Mesendoderm (in vitro differentiated cells): ENCODE results near the gene GLIS1.

ENCODE experiments used
- DNase-seq: peaks from one replicate; pipeline ENCODE4 v3.0.0; 2013
- H2AK5ac ChIP-seq: 2 replicates; pipeline ENCODE4 v1.6.1; 2013; ENCODE audit warnings: low read length, inconsistent platforms
- H2BK120ac ChIP-seq: 2 replicates; pipeline ENCODE4 v1.6.1; 2013; ENCODE audit warnings: low read depth, mild to moderate bottlenecking, low read length, moderate library complexity, mixed read lengths
- H2BK15ac ChIP-seq: replicated peaks from 2 replicates; pipeline ENCODE4 v1.6.1; 2013; ENCODE audit warnings: low read depth, mild to moderate bottlenecking, moderate library complexity
- H2BK5ac ChIP-seq: 2 replicates; pipeline ENCODE4 v1.6.1; 2013; ENCODE audit warnings: low read length, inconsistent platforms
- H3K18ac ChIP-seq: 2 replicates; pipeline ENCODE4 v1.6.1; 2013; ENCODE audit warnings: mild to moderate bottlenecking, low read length, mixed read lengths
- H3K23ac ChIP-seq: one replicate; pipeline ENCODE4 v1.6.1; 2013; ENCODE audit warnings: low read length
- H3K27ac ChIP-seq: 2 replicates; pipeline ENCODE4 v1.5.1; 2013; ENCODE audit warnings: low read depth, mild to moderate bottlenecking, inconsistent platforms, low read length, moderate library complexity
- H3K27me3 ChIP-seq: 2 replicates; pipeline ENCODE4 v1.6.1; 2013; ENCODE audit warnings: low read length, control low read depth, mild to moderate bottlenecking, inconsistent platforms; ENCODE audit not compliant: insufficient read depth, poor library complexity
- H3K36me3 ChIP-seq: 2 replicates; pipeline ENCODE4 v1.6.1; 2013; ENCODE audit warnings: low read length, inconsistent platforms; ENCODE audit not compliant: control insufficient read depth, insufficient read depth
- H3K4ac ChIP-seq: one replicate; pipeline ENCODE4 v1.6.1; 2013; ENCODE audit warnings: low read depth, mild to moderate bottlenecking, low read length, moderate library complexity
- H3K4me1 ChIP-seq: 2 replicates; pipeline ENCODE4 v1.6.1; 2013; ENCODE audit warnings: low read depth, low read length, inconsistent platforms; ENCODE audit not compliant: control insufficient read depth
- H3K4me2 ChIP-seq: 2 replicates; pipeline ENCODE4 v1.6.1; 2013; ENCODE audit warnings: low read length
- H3K4me3 ChIP-seq: 2 replicates; pipeline ENCODE4 v1.5.1; 2013; ENCODE audit warnings: mild to moderate bottlenecking, low read length
- H3K56ac ChIP-seq: one replicate; pipeline ENCODE4 v1.6.1; 2013; ENCODE audit warnings: low read length
- H3K79me1 ChIP-seq: 2 replicates; pipeline ENCODE4 v1.6.1; 2013; ENCODE audit warnings: low read length, inconsistent platforms
- H3K79me2 ChIP-seq: 2 replicates; pipeline ENCODE4 v1.6.1; 2013; ENCODE audit warnings: mild to moderate bottlenecking, low read length; ENCODE audit not compliant: control insufficient read depth, insufficient read depth
- H3K9ac ChIP-seq: 2 replicates; pipeline ENCODE4 v1.6.1; 2013; ENCODE audit warnings: low read length, inconsistent platforms
- H4K5ac ChIP-seq: one replicate; pipeline ENCODE4 v1.6.1; 2013; ENCODE audit warnings: low read length
- H4K8ac ChIP-seq: one replicate; pipeline ENCODE4 v1.6.1; 2013; ENCODE audit warnings: low read depth, mild to moderate bottlenecking, control low read depth, low read length, moderate library complexity
- WGBS: extraction: QIAGEN DNeasy Blood & Tissue Kit; methylation state at CpG from one replicate; pipeline ENCODE4 v1.1.7; 2013; ENCODE audit warnings: low lambda C conversion rate, missing lambda C conversion rate; ENCODE audit not compliant: insufficient coverage; ENCODE audit errors: extremely low coverage; 5-methylcytosine and 5-hydroxymethylcytosine counted together

Gene GLIS1

DNA sequence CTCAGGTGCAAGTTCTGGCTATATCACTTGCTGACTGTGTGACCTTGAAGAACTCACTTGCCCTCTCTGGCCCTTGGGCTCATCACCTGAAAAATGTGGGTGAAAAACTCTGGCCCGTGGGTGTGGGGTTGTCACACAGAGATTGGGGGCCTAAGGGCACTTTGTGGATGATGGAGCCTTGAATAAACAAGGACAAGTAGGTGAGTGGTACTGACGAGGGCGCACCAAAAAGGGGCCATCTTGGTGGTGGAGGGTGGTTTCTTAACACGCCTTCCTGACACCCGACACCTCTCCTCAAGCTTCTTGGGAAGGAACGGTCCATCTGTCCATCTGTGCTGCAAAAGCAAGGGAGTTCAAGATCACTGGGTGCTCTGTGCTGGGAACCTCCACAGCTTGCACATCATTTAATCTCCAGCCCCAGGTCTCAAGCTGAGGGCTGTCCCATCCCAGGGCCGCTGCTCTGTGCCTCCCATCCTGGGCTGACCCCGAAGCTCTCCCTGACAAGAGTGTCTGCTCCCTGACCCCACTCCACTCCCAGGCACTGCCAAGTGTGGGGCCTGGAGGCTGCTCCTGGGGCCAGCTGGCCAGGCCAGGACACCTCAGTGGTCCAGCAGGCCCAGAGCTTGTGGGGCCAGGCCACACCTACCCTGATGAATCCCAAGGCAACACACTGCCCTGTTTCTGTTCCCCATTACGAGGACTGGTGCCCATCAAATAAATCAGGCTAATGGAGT, 97.3 kb downstream of the GLIS1 start:
- Histone ChIP-seq H3K79me2 (no peaks in the 10 kb centered on the region), H4K5ac (no peak overlapping the region), H3K18ac (no peak overlapping the region), H3K79me1 (peaks cover 5% of the 10 kb centered on the region), H2BK15ac (no peak overlapping the region), H3K4me3 (no peak overlapping the region), H3K36me3 (no peaks in the 10 kb centered on the region), H3K4me1 (no peaks in the 10 kb centered on the region), H3K56ac (no peak overlapping the region), H3K27ac (no peak overlapping the region), H3K27me3 (no peaks in the 10 kb centered on the region), H4K8ac (no peak overlapping the region), H2BK5ac (no peak overlapping the region), H3K23ac (no peak overlapping the region), H3K4ac (no peak overlapping the region), H3K4me2 (no peak overlapping the region), H3K9ac (no peak overlapping the region), H2AK5ac (no peak overlapping the region), H2BK120ac (no peak overlapping the region)
- no peak for DNase-seq
- WGBS: no CpG with 5 or more reads among the region's 9 CpGs

GRCh38 chr1:53640701-53641075, 98.3 kb downstream of the GLIS1 start:
- Histone ChIP-seq H3K4me1 (no peaks in the 10 kb centered on the region), H3K79me1 (peaks cover 5% of the 10 kb centered on the region), H3K4me2 (no peak overlapping the region), H3K4ac (no peak overlapping the region), H3K18ac (no peak overlapping the region), H4K8ac (no peak overlapping the region), H3K9ac (no peak overlapping the region), H3K56ac (no peak overlapping the region), H3K27ac (no peak overlapping the region), H2BK120ac (no peak overlapping the region), H4K5ac (no peak overlapping the region), H2BK5ac (no peak overlapping the region), H2BK15ac (no peak overlapping the region), H2AK5ac (no peak overlapping the region), H3K79me2 (no peaks in the 10 kb centered on the region), H3K23ac (no peak overlapping the region), H3K36me3 (no peaks in the 10 kb centered on the region), H3K27me3 (no peaks in the 10 kb centered on the region), H3K4me3 (no peak overlapping the region)
- WGBS: no CpG with 5 or more reads among the region's 6 CpGs
- DNase-seq: no peak

DNA sequence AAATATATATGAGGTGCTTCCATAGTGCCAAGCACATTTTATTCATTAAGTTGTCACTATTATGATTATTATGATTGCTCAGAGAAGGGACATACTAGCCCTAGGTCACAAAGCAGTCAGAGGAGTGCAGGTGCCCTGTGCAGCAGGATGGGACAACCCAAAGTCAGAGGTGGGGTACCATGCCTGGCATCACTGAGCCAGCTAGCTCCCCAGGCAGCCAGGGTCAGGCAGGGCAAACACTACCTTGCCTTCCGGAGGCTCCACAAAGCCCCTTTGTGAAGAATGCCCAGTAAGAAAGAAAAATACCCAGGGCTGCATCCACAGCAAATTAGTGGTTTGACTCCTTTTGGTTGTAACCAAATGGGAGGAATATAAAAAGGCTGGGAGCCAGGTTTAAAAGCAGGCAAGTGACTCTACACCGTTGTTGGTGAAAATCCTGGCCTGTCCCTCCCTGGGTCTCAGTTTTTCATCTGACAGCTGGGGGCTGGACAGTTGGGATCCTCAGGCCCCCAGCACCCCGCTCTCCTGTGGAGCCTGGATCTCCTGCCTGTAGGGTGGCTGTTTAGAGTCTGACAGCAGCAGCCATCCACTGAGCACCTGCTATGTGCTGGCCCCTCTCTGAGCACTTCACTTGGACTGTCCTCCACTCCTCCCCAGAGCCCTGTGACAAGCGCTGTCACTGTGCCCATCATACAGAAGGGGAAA, 98.8 kb downstream of the GLIS1 start:
- Histone ChIP-seq H3K4me3 (no peak overlapping the region), H3K56ac (no peak overlapping the region), H3K4me1 (no peaks in the 10 kb centered on the region), H2BK5ac (no peak overlapping the region), H4K5ac (no peak overlapping the region), H2BK15ac (no peak overlapping the region), H3K36me3 (no peaks in the 10 kb centered on the region), H3K23ac (no peak overlapping the region), H3K79me2 (no peaks in the 10 kb centered on the region), H3K9ac (no peak overlapping the region), H3K18ac (no peak overlapping the region), H3K27me3 (no peaks in the 10 kb centered on the region), H3K79me1 (peaks cover 5% of the 10 kb centered on the region), H3K4me2 (no peak overlapping the region), H2AK5ac (no peak overlapping the region), H3K4ac (no peak overlapping the region), H2BK120ac (no peak overlapping the region), H3K27ac (no peak overlapping the region), H4K8ac (no peak overlapping the region)
- no CpG with 5 or more reads among the region's 4 CpGs for WGBS
- no peak for DNase-seq

DNA sequence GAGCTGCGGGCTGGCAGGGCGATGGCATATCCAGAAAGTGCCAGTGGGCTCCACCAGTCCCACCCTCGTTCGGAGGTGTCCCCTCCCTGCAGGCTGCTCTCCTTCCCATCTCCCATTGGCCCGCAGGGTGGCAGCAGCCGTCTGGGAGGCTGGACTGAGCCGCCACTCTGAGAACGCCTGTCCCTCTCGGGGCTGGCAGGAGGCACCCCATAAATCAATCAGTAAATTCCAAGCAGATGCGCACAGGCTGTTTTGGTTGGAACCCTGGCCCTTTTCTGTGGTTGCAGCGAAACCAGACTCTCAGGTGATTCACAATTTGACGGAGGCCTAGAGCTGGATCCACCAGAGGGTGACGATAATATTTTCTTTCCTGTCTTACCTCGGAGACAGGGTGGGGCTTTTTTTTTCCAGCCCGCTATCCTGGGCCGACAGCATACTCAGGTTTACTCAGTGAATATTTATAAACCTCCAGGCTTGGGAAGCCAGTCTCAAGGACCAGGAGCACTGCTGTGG, 99.7 kb downstream of the GLIS1 start:
- peaks cover 5% of the 10 kb centered on the region for H3K79me1 ChIP-seq
- H3K36me3 ChIP-seq: no peaks in the 10 kb centered on the region
- no peak overlapping the region for H2BK5ac ChIP-seq
- peak overlapping the region; percentile 9 for H3K23ac ChIP-seq
- H3K4me2 ChIP-seq: no peak overlapping the region
- no peak overlapping the region for H3K56ac ChIP-seq
- H3K27me3 ChIP-seq: no peaks in the 10 kb centered on the region
- no peak overlapping the region for H4K5ac ChIP-seq
- H4K8ac ChIP-seq: no peak overlapping the region
- no peak overlapping the region for H3K18ac ChIP-seq
- DNase-seq: no peak
- no peaks in the 10 kb centered on the region for H3K79me2 ChIP-seq
- H3K9ac ChIP-seq: no peak overlapping the region
- no peak overlapping the region for H2BK120ac ChIP-seq
- H2BK15ac ChIP-seq: no peak overlapping the region
- no peaks in the 10 kb centered on the region for H3K4me1 ChIP-seq
- no peak overlapping the region for H3K4me3 ChIP-seq
- H2AK5ac ChIP-seq: no peak overlapping the region
- no peak overlapping the region for H3K27ac ChIP-seq
- WGBS: no CpG with 5 or more reads among the region's 16 CpGs
- no peak overlapping the region for H3K4ac ChIP-seq

- no peak overlapping the region for H3K18ac ChIP-seq
- no peak overlapping the region for H2AK5ac ChIP-seq
- H3K9ac ChIP-seq: no peak overlapping the region
- no peak overlapping the region for H3K4me3 ChIP-seq
- H3K56ac ChIP-seq: no peak overlapping the region
- H2BK5ac ChIP-seq: no peak overlapping the region
- H3K79me1 ChIP-seq: peaks cover 5% of the 10 kb centered on the region
- H4K8ac ChIP-seq: no peak overlapping the region
- no peak overlapping the region for H3K27ac ChIP-seq
- H3K27me3 ChIP-seq: no peaks in the 10 kb centered on the region
- no peak overlapping the region for H4K5ac ChIP-seq
- H3K4me2 ChIP-seq: no peak overlapping the region
- no peaks in the 10 kb centered on the region for H3K79me2 ChIP-seq
- H3K36me3 ChIP-seq: no peaks in the 10 kb centered on the region
- H2BK15ac ChIP-seq: no peak overlapping the region
- H3K4ac ChIP-seq: no peak overlapping the region
- H3K4me1 ChIP-seq: no peaks in the 10 kb centered on the region
- H3K23ac ChIP-seq: peak overlapping the region; percentile 66
- no peak for DNase-seq
- WGBS: no CpG with 5 or more reads among the region's 8 CpGs
- no peak overlapping the region for H2BK120ac ChIP-seq
Observed at GRCh38 chr1:53638360-53639035, 100.5 kb downstream of the GLIS1 start.
